Amniotic epithelial cell (primary cell): ENCODE results near the gene FLCN.

ENCODE experiments used
- DNase-seq: peaks from one replicate; pipeline ENCODE4 v3.0.0-alpha.2; 2010; ENCODE audit warnings: low read depth

FLCN gene

GRCh38 chr17:17167356-17167755, 69.6 kb downstream of the FLCN start:
- DNase-seq: no peak

GRCh38 chr17:17166446-17166845, 70.5 kb downstream of the FLCN start:
- no peak for DNase-seq

DNA sequence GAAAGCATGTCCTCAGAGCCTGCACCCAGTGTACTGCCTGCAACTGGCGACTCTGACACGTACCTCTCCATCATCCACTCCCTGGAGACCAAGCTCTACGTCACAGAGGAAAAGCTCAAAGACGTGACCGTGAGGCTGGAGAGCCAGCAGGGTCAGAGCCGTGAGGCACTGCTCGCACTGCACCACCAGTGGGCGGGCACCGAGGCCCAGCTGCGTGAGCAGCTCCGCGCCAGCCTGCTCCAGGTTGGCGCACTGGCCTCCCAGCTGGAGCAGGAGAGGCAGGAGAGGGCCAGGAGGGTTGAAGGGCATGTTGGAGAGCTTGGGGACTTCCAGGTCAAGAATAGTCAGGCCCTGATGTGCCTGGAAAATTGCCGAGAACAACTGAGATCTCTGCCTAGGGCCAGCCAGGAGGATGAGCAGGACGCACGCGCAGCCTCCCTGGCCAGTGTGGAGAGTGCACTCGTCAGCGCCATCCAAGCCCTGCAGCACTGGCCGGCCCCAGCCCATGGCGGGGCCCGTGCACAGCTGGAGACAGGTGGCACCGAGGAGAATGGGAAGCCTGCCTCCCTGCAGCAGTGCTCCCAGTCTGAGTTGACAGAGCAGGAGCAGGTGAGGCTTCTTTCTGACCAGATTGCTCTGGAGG, 71.2 kb downstream of the FLCN start:
- no peak for DNase-seq

GRCh38 chr17:17164676-17165075, 72.3 kb downstream of the FLCN start:
- no peak for DNase-seq

GRCh38 chr17:17164156-17164555, 72.8 kb downstream of the FLCN start:
- no peak for DNase-seq
